Gastroesophageal sphincter (tissue), 4 donors: ENCODE data around the gene RPL36. TPM values are rescaled to one million over a fixed set of nuclear protein-coding genes. Genes with fewer than 3 reads are reported as not detected.

Source experiments
- ATAC-seq: fragments of 150-250 bp; one replicate; pipeline ENCODE4 v1.9.1; 2016; ENCODE audit warnings: mild to moderate bottlenecking, moderate library complexity
- H3K27ac ChIP-seq, 4 donors: fragments of 200-600 bp; sonication (generic) in 3 of 4; 1 replicate in 3 of 4; 2 replicates in 1 of 4; pipeline ENCODE4 v1.5.1; 2016 to 2019
- H3K27me3 ChIP-seq: fragments of 200-600 bp; sonication (generic); one replicate; pipeline ENCODE4 v1.5.1; 2019
- H3K36me3 ChIP-seq, 2 donors: fragments of 200-600 bp; sonication (generic); one replicate each; pipeline ENCODE4 v1.5.1; 2019; ENCODE audit warnings: control low read depth in 1 of 2
- H3K4me1 ChIP-seq, 3 donors: fragments of 200-600 bp; sonication (generic); 1 replicate in 2 of 3; 2 replicates in 1 of 3; pipeline ENCODE4 v1.5.1; 2016 to 2019; ENCODE audit warnings: control low read depth in 2 of 3
- H3K4me3 ChIP-seq, 2 donors: fragments of 200-600 bp; sonication (generic); one replicate each; pipeline ENCODE4 v1.5.1; 2019; ENCODE audit warnings: mild to moderate bottlenecking in 1 of 2, moderate library complexity in 1 of 2
- H3K9me3 ChIP-seq, 3 donors: fragments of 200-600 bp; sonication (generic); one replicate each; pipeline ENCODE4 v1.5.1; 2017 to 2019; ENCODE audit warnings: control low read depth in 2 of 3
- EP300 ChIP-seq: sonication (generic); formaldehyde crosslinking; IDR thresholded peaks from one replicate; pipeline ENCODE4 v1.6.1; 2017; ENCODE audit warnings: antibody characterized with exemption, mild to moderate bottlenecking
- POLR2A ChIP-seq, 2 donors: fragments of 450-650 bp; IDR thresholded peaks; one replicate each; pipeline ENCODE4 v1.6.1; 2017; ENCODE audit warnings: antibody characterized with exemption in 2 of 2, mild to moderate bottlenecking in 2 of 2, moderate library complexity in 1 of 2
- POLR2AphosphoS5 ChIP-seq: sonication (generic); formaldehyde crosslinking; IDR thresholded peaks from one replicate; pipeline ENCODE4 v1.6.1; 2017; ENCODE audit warnings: antibody characterized with exemption
- whole genome bisulfite sequencing, 2 donors: methylation state at CpG; one replicate each; pipeline ENCODE4 v1.1.5; 2018; ENCODE audit warnings: low coverage in 1 of 2; 5-methylcytosine and 5-hydroxymethylcytosine counted together
- total RNA-seq, 4 donors: library from RNA; depleted of rRNA; stranded (reverse); fragments of >200 nt; gene quantifications; one replicate each; pipeline ENCODE4 v1.1.0, GENCODE V29; 2016
- TF ChIP-seq, protein P1 (sequence below), 4 experiments: fragments of 200-600 bp in 2 of 4; fragments of 450-650 bp in 2 of 4; sonication (generic) in 1 of 4; IDR thresholded peaks; one replicate each; pipeline ENCODE4 v1.5.1; 2017 to 2019; ENCODE audit warnings: antibody characterized with exemption in 4 of 4, mild to moderate bottlenecking in 2 of 4, moderate library complexity in 2 of 4

The RPL36 gene
- total RNA-seq, 4 donors from 2014 or later: 393 to 1,204 (median 723) TPM

DNA sequence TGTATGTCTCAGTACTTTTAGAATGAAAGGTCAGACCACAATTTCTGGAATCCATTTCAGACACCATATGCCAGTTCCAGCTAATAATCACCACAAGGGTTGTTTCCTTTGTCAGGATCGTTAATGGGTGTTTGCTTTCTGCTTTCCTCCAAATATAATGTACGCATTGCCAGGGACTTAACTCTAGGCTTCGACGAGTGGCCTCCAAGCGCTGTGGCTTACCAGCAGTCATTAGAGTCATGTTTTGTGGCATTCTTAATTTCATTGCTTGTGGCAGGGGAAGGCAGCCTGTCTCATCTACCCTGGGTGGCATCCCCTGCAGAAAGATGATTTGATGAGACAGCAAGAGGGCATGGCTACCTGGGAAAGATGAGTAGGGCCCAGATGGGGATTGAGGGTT lies 44.7 kb upstream of the RPL36 start:
- Histone ChIP-seq H3K36me3 (peaks cover 11 to 87% of the 10 kb centered on the region in 2 donors), H3K27me3 (no peaks in the 10 kb centered on the region), H3K4me1 (peaks cover 0 to 30% (median 0%) of the 10 kb centered on the region in 3 donors), H3K9me3 (no peaks in the 10 kb centered on the region), H3K27ac (no peak overlapping the region), H3K4me3 (no peak overlapping the region)
- no peak for TF ChIP-seq POLR2A (IDR thresholded peaks at IDR 0.05)
- TF ChIP-seq EP300: no peak
- no peak for TF ChIP-seq POLR2AphosphoS5
- TF ChIP-seq, protein P1, sequence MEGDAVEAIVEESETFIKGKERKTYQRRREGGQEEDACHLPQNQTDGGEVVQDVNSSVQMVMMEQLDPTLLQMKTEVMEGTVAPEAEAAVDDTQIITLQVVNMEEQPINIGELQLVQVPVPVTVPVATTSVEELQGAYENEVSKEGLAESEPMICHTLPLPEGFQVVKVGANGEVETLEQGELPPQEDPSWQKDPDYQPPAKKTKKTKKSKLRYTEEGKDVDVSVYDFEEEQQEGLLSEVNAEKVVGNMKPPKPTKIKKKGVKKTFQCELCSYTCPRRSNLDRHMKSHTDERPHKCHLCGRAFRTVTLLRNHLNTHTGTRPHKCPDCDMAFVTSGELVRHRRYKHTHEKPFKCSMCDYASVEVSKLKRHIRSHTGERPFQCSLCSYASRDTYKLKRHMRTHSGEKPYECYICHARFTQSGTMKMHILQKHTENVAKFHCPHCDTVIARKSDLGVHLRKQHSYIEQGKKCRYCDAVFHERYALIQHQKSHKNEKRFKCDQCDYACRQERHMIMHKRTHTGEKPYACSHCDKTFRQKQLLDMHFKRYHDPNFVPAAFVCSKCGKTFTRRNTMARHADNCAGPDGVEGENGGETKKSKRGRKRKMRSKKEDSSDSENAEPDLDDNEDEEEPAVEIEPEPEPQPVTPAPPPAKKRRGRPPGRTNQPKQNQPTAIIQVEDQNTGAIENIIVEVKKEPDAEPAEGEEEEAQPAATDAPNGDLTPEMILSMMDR (IDR thresholded peaks at IDR 0.05): no peak
- WGBS, 2 donors: 29 to 80% methylated on average over 1 to 5 of the region's 5 CpGs
- no peak for ATAC-seq

- Histone ChIP-seq H3K27ac (no peak overlapping the region), H3K4me1 (peaks cover 0 to 24% (median 0%) of the 10 kb centered on the region in 3 donors), H3K9me3 (no peaks in the 10 kb centered on the region), H3K4me3 (no peak overlapping the region), H3K27me3 (no peaks in the 10 kb centered on the region), H3K36me3 (peaks cover 11 to 93% of the 10 kb centered on the region in 2 donors)
- no peak for ATAC-seq
- WGBS, 2 donors: 100% methylated on average over 1 of the region's 4 CpGs; no CpG with 5 or more reads in 1 of the 2 donors
- TF ChIP-seq, protein P1 (IDR thresholded peaks at IDR 0.05): no peak
- no peak for TF ChIP-seq POLR2A (IDR thresholded peaks at IDR 0.05)
- no peak for TF ChIP-seq EP300
- TF ChIP-seq POLR2AphosphoS5: no peak
These were observed 43.4 kb upstream of the RPL36 start for GRCh38 chr19:5646703-5647102.

DNA sequence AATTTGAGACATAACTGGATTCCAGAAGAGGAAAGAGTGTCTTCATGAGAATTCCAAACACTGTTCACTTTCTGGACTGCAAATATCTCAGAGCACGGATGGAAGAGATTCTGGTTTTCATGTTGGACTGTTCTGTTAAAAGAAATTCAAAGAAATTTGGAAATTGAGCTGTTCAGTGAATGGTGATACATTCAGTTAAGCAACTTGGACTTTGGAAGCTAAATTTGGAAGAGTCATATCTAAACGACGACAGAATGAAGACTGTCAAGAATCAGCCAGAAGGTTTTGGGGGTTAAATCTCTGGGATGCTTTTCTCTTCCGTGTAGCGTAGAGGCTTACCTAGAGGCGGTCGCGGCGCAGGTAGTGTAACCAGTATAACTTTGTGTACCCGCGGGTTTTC lies 41.6 kb upstream of the RPL36 start:
- WGBS, 2 donors: 82 to 91% methylated on average over 5 to 11 of the region's 11 CpGs
- Histone ChIP-seq H3K9me3 (no peaks in the 10 kb centered on the region), H3K4me1 (peaks cover 0 to 22% (median 0%) of the 10 kb centered on the region in 3 donors), H3K4me3 (no peak overlapping the region), H3K27ac (no peak overlapping the region), H3K27me3 (no peaks in the 10 kb centered on the region), H3K36me3 (peaks cover 11 to 93% of the 10 kb centered on the region in 2 donors)
- TF ChIP-seq EP300: no peak
- TF ChIP-seq POLR2A (IDR thresholded peaks at IDR 0.05): no peak
- no peak for TF ChIP-seq POLR2AphosphoS5
- TF ChIP-seq, protein P1 (IDR thresholded peaks at IDR 0.05): no peak
- ATAC-seq: no peak

DNA sequence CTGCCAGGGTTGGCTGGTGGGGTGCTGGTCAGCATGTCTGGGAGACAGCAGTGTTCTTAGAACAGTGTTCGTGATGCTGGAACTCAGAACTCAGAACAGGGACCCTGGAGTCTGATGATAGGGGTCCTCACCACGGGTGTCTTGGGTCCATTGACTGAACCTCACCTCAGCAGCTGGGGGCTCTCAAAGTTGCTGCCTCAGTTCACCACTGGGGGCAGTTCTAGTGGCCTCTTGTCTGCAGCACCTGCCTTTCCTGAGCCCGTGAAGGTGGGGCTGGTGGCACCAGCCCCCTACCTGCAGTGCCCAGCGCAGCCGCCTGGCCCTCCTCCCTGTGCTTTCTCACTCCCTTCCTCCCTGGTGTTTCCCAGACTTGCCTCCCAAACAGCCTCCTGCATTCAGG lies 38.7 kb upstream of the RPL36 start:
- peaks cover 11 to 93% of the 10 kb centered on the region in 2 donors for H3K36me3 ChIP-seq
- H3K4me1 ChIP-seq: no peaks in the 10 kb centered on the region
- H3K9me3 ChIP-seq: no peaks in the 10 kb centered on the region
- TF ChIP-seq POLR2A (IDR thresholded peaks at IDR 0.05) (no peak), POLR2AphosphoS5 (no peak), EP300 (no peak)
- TF ChIP-seq, protein P1 (IDR thresholded peaks at IDR 0.05): no peak
- no peak overlapping the region for H3K4me3 ChIP-seq
- ATAC-seq: no peak
- no peaks in the 10 kb centered on the region for H3K27me3 ChIP-seq
- WGBS, 2 donors: 77 to 100% methylated on average over 1 to 3 of the region's 5 CpGs
- no peak overlapping the region for H3K27ac ChIP-seq

- no peaks in the 10 kb centered on the region for H3K4me1 ChIP-seq
- H3K4me3 ChIP-seq: no peak overlapping the region
- H3K27ac ChIP-seq: no peak overlapping the region
- H3K27me3 ChIP-seq: no peaks in the 10 kb centered on the region
- WGBS, 2 donors: 86% methylated on average over 6 to 7 of the region's 10 CpGs
- H3K9me3 ChIP-seq: no peaks in the 10 kb centered on the region
- H3K36me3 ChIP-seq: peaks cover 4 to 93% of the 10 kb centered on the region in 2 donors
- TF ChIP-seq POLR2A (IDR thresholded peaks at IDR 0.05) (no peak), POLR2AphosphoS5 (no peak), EP300 (no peak)
- TF ChIP-seq, protein P1 (IDR thresholded peaks at IDR 0.05): no peak
- no peak for ATAC-seq
These were observed 37.8 kb upstream of the RPL36 start for GRCh38 chr19:5652261-5652660.
